GM18508 (cell line): Measurements from ENCODE around the gene METTL8.
"Not testable (repeated sequence)": the region's sequence is repeated elsewhere in the genome, so short reads cannot be mapped to it uniquely, and the experiment has no call there.

ENCODE experiments used
- ATAC-seq: cut with Tn5 transposase; IDR thresholded peaks from one replicate; pipeline ENCODE4 v1.9.1; 2021; ENCODE audit warnings: moderate number of reproducible peaks; ENCODE audit not compliant: insufficient read depth, unreplicated experiment

The METTL8 gene

GRCh38 chr2:171402906-171403580, 30.7 kb downstream of the METTL8 start:
- ATAC-seq: no peak

- no peak for ATAC-seq
Observed at GRCh38 chr2:171401947-171402346, 31.8 kb downstream of the METTL8 start.

GRCh38 chr2:171400395-171400794, 33.4 kb downstream of the METTL8 start:
- ATAC-seq: no peak

- ATAC-seq: no peak
Observed at GRCh38 chr2:171399292-171399691, 34.5 kb downstream of the METTL8 start.

- ATAC-seq: no peak
Observed at GRCh38 chr2:171394164-171394740, 39.5 kb downstream of the METTL8 start.

- ATAC-seq: no peak
Observed at GRCh38 chr2:171393487-171393886, 40.3 kb downstream of the METTL8 start.

GRCh38 chr2:171391532-171391931, 42.3 kb downstream of the METTL8 start:
- no peak for ATAC-seq

- no peak for ATAC-seq
Observed at GRCh38 chr2:171390941-171391516, 42.8 kb downstream of the METTL8 start.

- no peak for ATAC-seq
Observed at GRCh38 chr2:171389780-171390179, 44.0 kb downstream of the METTL8 start.

- ATAC-seq: no peak
Observed at GRCh38 chr2:171389325-171389724, 44.5 kb downstream of the METTL8 start.

GRCh38 chr2:171387052-171387451, 46.7 kb downstream of the METTL8 start:
- ATAC-seq: no peak

- ATAC-seq: no peak
Observed at GRCh38 chr2:171386627-171387026, 47.2 kb downstream of the METTL8 start.

GRCh38 chr2:171383134-171383533, 50.7 kb downstream of the METTL8 start:
- no peak for ATAC-seq

- ATAC-seq: not testable (repeated sequence)
Observed at GRCh38 chr2:171382175-171382574, 51.6 kb downstream of the METTL8 start.

- not testable (repeated sequence) for ATAC-seq
Observed at GRCh38 chr2:171377852-171378251, 55.9 kb downstream of the METTL8 start.

GRCh38 chr2:171367692-171368091, 66.1 kb downstream of the METTL8 start:
- no peak for ATAC-seq

- ATAC-seq: no peak
Observed at GRCh38 chr2:171365778-171366177, 68.0 kb downstream of the METTL8 start.

GRCh38 chr2:171365232-171365631, 68.6 kb downstream of the METTL8 start:
- no peak for ATAC-seq

GRCh38 chr2:171362396-171362795, 71.4 kb downstream of the METTL8 start:
- no peak for ATAC-seq

GRCh38 chr2:171360905-171361304, 72.9 kb downstream of the METTL8 start:
- ATAC-seq: no peak

- ATAC-seq: not testable (repeated sequence)
Observed at GRCh38 chr2:171353746-171354145, 80.0 kb downstream of the METTL8 start.

- ATAC-seq: no peak
Observed at GRCh38 chr2:171348056-171348455, 85.7 kb downstream of the METTL8 start.
